Esophagus squamous epithelium (tissue), 5 donors: ENCODE data around the gene GJE1. TPM values are rescaled to one million over a fixed set of nuclear protein-coding genes. Genes with fewer than 3 reads are reported as not detected.

Experiments used
- DNase-seq: peaks from one replicate; lab custom pipeline; 2025; lab: John Stamatoyannopoulos, UW
- H3K27ac ChIP-seq, 4 donors: fragments of 200-600 bp; sonication (generic); one replicate each; pipeline ENCODE4 v1.5.1; 2016 to 2019; ENCODE audit warnings: mild to moderate bottlenecking in 1 of 4
- H3K27me3 ChIP-seq, 4 donors: fragments of 200-600 bp; sonication (generic); 1 replicate in 3 of 4; 2 replicates in 1 of 4; pipeline versions ENCODE4 v1.5.1 to v1.6.0; 2017 to 2021; ENCODE audit warnings: antibody characterized with exemption in 1 of 4
- H3K36me3 ChIP-seq, 3 donors: fragments of 200-600 bp; sonication (generic); one replicate each; pipeline ENCODE4 v1.5.1; 2016 to 2019
- H3K4me1 ChIP-seq, 3 donors: fragments of 200-600 bp; sonication (generic); one replicate each; pipeline ENCODE4 v1.5.1; 2017 to 2019
- H3K4me3 ChIP-seq, 4 donors: fragments of 200-600 bp; sonication (generic); 1 replicate in 3 of 4; 2 replicates in 1 of 4; pipeline ENCODE4 v1.5.1; 2016 to 2019; ENCODE audit warnings: mild to moderate bottlenecking in 2 of 4, moderate library complexity in 1 of 4
- H3K9me3 ChIP-seq, 3 donors: fragments of 200-600 bp; sonication (generic); one replicate each; pipeline ENCODE4 v1.5.1; 2016 to 2019
- POLR2A ChIP-seq, 4 donors: fragments of 450-650 bp; IDR thresholded peaks; one replicate each; pipeline ENCODE4 v1.6.1; 2017; ENCODE audit warnings: antibody characterized with exemption in 4 of 4, mild to moderate bottlenecking in 4 of 4, moderate library complexity in 3 of 4
- WGBS, 2 donors: methylation state at CpG; one replicate each; pipeline ENCODE4 v1.1.5; 2018; 5-methylcytosine and 5-hydroxymethylcytosine counted together
- intact Hi-C: fragments of 100-400 bp; cut with DNase I; formaldehyde crosslinking; loops from one replicate; pipeline ENCODE4 v1.15.0; 2022
- total RNA-seq, 4 donors: library from RNA; depleted of rRNA; stranded (reverse); fragments of >200 nt; gene quantifications; one replicate each; pipeline ENCODE4 v1.1.0, GENCODE V29; 2016
- TF ChIP-seq, protein P1 (sequence below), 6 experiments: fragments of 450-650 bp in 4 of 6; fragments of 200-600 bp in 2 of 6; sonication (generic) in 2 of 6; IDR thresholded peaks; one replicate each; pipeline ENCODE4 v1.5.1; 2016 to 2019; ENCODE audit warnings: antibody characterized with exemption in 6 of 6, mild to moderate bottlenecking in 4 of 6, moderate library complexity in 4 of 6
- donor health status: DM: yes; HTN: yes; CAD: no.

The GJE1 gene
- total RNA-seq, 4 donors from 2014 or later, result not detected

DNA sequence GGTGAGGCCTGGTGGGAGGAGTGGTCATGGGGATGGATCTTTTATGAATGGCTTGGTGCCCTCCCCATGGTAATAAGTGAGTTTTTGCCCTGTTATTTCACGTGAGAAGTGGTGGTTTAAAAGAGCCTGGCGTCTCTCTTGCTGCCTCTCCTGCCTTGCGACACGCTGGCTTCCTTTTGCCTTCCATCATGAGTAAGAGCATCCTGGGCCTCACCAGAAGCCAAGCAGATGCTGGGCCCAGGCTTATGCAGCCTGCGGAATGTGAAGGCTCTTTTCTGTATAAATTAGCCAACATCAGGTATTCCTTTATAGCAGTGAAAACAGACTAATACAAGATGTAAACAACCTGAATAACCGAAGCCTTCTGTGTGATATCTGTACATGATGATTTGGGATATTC lies 42.0 kb downstream of the GJE1 start:
- no peak for DNase-seq
- TF ChIP-seq POLR2A (IDR thresholded peaks at IDR 0.05), result no peak
- TF ChIP-seq, protein P1, sequence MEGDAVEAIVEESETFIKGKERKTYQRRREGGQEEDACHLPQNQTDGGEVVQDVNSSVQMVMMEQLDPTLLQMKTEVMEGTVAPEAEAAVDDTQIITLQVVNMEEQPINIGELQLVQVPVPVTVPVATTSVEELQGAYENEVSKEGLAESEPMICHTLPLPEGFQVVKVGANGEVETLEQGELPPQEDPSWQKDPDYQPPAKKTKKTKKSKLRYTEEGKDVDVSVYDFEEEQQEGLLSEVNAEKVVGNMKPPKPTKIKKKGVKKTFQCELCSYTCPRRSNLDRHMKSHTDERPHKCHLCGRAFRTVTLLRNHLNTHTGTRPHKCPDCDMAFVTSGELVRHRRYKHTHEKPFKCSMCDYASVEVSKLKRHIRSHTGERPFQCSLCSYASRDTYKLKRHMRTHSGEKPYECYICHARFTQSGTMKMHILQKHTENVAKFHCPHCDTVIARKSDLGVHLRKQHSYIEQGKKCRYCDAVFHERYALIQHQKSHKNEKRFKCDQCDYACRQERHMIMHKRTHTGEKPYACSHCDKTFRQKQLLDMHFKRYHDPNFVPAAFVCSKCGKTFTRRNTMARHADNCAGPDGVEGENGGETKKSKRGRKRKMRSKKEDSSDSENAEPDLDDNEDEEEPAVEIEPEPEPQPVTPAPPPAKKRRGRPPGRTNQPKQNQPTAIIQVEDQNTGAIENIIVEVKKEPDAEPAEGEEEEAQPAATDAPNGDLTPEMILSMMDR (IDR thresholded peaks at IDR 0.05), result no peak
- intact Hi-C loops, result no loop called here
- no peak overlapping the region for H3K4me3 ChIP-seq
- 84 to 93% methylated on average over 6 of the region's 6 CpGs for WGBS, 2 donors
- H3K9me3 ChIP-seq, result peaks cover 0 to 14% (median 7%) of the 10 kb centered on the region in 3 donors
- H3K27me3 ChIP-seq, result no peaks in the 10 kb centered on the region
- H3K27ac ChIP-seq, result no peak overlapping the region
- no peaks in the 10 kb centered on the region for H3K4me1 ChIP-seq
- H3K36me3 ChIP-seq, result peaks cover 6 to 87% (median 12%) of the 10 kb centered on the region in 3 donors

DNA sequence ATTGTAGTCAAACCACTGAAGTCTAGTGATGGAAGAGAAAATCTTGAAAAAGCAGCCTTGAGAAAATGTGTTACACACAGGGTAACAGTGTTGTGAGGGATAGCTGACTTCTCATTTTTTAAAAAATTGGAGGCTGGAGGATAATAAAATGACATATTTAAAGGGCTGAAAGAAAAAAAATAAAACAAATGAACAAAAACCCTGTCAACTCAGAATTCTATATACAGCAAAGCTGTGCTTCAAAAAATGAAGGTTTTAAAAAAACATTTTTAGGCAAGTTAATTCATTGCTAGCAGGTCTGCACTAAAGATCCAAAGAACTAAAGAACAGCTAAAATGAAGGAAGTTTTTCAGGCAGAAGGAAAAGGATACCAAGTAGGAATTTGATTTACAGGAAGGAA lies 45.4 kb downstream of the GJE1 start:
- TF ChIP-seq, protein P1 (IDR thresholded peaks at IDR 0.05), result no peak
- intact Hi-C loops, result no loop called here
- peaks cover 0 to 53% (median 12%) of the 10 kb centered on the region in 3 donors for H3K36me3 ChIP-seq
- no peak for DNase-seq
- no peaks in the 10 kb centered on the region for H3K27me3 ChIP-seq
- H3K27ac ChIP-seq, result no peak overlapping the region
- H3K4me3 ChIP-seq, result no peak overlapping the region
- no peaks in the 10 kb centered on the region for H3K4me1 ChIP-seq
- H3K9me3 ChIP-seq, result peaks cover 0 to 14% (median 7%) of the 10 kb centered on the region in 3 donors

DNA sequence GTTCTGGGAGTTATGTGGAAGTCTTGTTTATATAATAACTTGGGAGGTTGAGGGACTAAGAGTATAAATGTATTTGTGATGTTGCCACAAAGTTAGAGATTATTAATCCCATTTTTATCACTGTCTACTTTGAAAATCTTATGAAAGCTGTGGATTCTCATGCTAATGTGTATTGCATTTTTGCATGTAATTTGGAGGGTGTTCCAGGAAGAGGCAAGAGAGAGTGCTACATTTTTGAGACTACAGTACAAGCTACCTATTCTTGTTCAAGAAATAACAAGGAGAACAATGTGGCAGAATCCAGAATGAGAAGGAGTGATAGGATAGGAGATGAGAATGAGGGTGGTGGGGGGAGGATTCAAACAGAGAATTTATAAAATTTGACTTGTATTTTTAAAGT lies 49.3 kb downstream of the GJE1 start:
- H3K9me3 ChIP-seq, result peaks cover 0 to 10% (median 7%) of the 10 kb centered on the region in 3 donors
- TF ChIP-seq POLR2A (IDR thresholded peaks at IDR 0.05), result no peak
- TF ChIP-seq, protein P1 (IDR thresholded peaks at IDR 0.05), result no peak
- H3K36me3 ChIP-seq, result peaks cover 0 to 18% (median 0%) of the 10 kb centered on the region in 3 donors
- H3K4me1 ChIP-seq, result peaks cover 0 to 3% (median 0%) of the 10 kb centered on the region in 3 donors
- H3K4me3 ChIP-seq, result no peak overlapping the region
- H3K27ac ChIP-seq, result no peak overlapping the region
- intact Hi-C loops, result no loop called here
- H3K27me3 ChIP-seq, result no peaks in the 10 kb centered on the region
- DNase-seq, result no peak

DNA sequence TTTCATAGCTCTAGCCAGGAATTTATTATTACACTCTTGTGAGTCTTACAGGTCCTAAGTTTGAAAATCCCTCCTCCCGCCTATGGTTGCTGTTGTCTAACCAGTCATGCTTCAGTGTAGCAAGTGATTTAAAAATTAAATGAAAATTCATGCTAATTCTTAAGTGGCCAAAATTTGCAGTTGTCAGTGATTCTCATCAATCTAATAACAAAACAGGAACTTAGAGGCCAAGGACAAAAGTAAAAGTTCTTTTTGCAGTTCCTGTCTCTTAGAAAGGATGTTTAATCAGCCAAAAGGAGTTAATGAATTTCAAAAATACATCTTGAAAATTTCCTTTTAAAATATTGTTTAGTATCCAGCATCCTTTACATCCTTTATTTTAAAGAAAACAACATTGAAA lies 50.6 kb downstream of the GJE1 start:
- H3K27me3 ChIP-seq, result no peaks in the 10 kb centered on the region
- peaks cover 0 to 3% (median 2%) of the 10 kb centered on the region in 3 donors for H3K9me3 ChIP-seq
- peaks cover 0 to 7% (median 0%) of the 10 kb centered on the region in 3 donors for H3K4me1 ChIP-seq
- H3K4me3 ChIP-seq, result no peak overlapping the region
- intact Hi-C loops, result no loop called here
- H3K36me3 ChIP-seq, result peaks cover 0 to 5% (median 0%) of the 10 kb centered on the region in 3 donors
- no peak overlapping the region for H3K27ac ChIP-seq
- TF ChIP-seq, protein P1 (IDR thresholded peaks at IDR 0.05), result no peak
- no peak for TF ChIP-seq POLR2A (IDR thresholded peaks at IDR 0.05)
- WGBS, 2 donors, result 91 to 100% methylated on average over 1 of the region's 1 CpG
- DNase-seq, result no peak

DNA sequence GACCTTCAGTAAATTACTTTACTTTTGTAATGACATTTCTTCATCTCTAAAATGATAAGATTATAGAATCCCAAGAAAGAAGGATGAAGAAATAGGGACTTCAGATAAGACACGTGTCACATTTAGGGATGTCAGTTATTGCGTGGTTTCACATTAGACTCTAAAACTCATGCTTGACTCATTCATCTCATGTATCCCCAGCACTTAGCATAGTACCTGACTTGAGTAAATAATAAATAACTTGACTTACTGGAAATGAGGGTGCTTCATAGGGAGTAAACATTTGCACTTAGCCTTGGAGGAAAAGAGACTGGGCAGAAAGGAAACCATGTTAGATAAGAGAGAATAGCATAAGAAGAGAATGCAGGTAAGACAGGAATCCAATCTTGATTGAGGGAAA lies 51.6 kb downstream of the GJE1 start:
- Histone ChIP-seq H3K36me3 (peaks cover 0 to 4% (median 2%) of the 10 kb centered on the region in 3 donors), H3K4me1 (peaks cover 0 to 7% (median 0%) of the 10 kb centered on the region in 3 donors), H3K4me3 (no peak overlapping the region), H3K27ac (no peak overlapping the region), H3K27me3 (no peaks in the 10 kb centered on the region), H3K9me3 (no peaks in the 10 kb centered on the region)
- intact Hi-C loops, result no loop called here
- no peak for DNase-seq
- 91 to 95% methylated on average over 2 of the region's 2 CpGs for WGBS, 2 donors
- no peak for TF ChIP-seq POLR2A (IDR thresholded peaks at IDR 0.05)
- TF ChIP-seq, protein P1 (IDR thresholded peaks at IDR 0.05), result no peak

Other genes starting within 250 kb of the GJE1 start
- gene NMBR, start 14.2 kb downstream of the GJE1 start, total RNA-seq, result not detected
- gene VTA1, start 14.3 kb downstream of the GJE1 start, total RNA-seq, result 10 to 100 TPM; 42.2 to 55.0 (median 50.2) TPM
- 10 to 100 TPM; 22.3 to 56.5 (median 26.0) TPM for gene ADGRG6, start 169.1 kb downstream of the GJE1 start, total RNA-seq